ENCODE results near the gene ABCA5.

DNA sequence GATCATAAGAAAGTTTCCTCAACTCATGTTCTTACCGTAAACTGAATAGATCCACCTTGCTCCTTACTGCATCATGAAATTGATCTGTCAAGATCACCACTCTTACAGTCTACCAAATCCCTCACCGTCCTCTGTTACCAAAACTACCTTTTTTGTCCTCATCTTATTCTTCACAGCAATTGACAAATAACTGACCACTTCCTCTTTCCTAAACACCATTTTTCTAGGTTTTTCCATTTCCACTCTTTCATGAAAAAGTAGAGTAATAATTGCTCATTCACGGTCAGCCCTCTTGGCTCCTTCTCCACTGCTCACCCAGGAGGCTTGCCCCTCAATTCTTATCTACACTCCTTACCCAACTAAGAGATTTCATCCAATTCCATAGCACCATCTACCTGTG lies 44.9 kb downstream of the ABCA5 start:
- TF ChIP-seq, protein P1, sequence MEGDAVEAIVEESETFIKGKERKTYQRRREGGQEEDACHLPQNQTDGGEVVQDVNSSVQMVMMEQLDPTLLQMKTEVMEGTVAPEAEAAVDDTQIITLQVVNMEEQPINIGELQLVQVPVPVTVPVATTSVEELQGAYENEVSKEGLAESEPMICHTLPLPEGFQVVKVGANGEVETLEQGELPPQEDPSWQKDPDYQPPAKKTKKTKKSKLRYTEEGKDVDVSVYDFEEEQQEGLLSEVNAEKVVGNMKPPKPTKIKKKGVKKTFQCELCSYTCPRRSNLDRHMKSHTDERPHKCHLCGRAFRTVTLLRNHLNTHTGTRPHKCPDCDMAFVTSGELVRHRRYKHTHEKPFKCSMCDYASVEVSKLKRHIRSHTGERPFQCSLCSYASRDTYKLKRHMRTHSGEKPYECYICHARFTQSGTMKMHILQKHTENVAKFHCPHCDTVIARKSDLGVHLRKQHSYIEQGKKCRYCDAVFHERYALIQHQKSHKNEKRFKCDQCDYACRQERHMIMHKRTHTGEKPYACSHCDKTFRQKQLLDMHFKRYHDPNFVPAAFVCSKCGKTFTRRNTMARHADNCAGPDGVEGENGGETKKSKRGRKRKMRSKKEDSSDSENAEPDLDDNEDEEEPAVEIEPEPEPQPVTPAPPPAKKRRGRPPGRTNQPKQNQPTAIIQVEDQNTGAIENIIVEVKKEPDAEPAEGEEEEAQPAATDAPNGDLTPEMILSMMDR (IDR thresholded peaks at IDR 0.05; ENCODE audit: low read length): no peak
- TF ChIP-seq EZH2 (optimal IDR thresholded peaks at IDR 0.05; ENCODE audit: low read depth, low read length): no peak
